Trophoblast cell (in vitro differentiated cells and primary cell): ENCODE data around the gene STAT2.
"Not testable (repeated sequence)": the region's sequence is repeated elsewhere in the genome, so short reads cannot be mapped to it uniquely, and the experiment has no call there.

Source experiments
- DNase-seq, 2 donors: peaks; one replicate each; pipeline ENCODE4 v3.0.0-alpha.2; 2016
- H2AFZ ChIP-seq: 2 replicates; pipeline ENCODE4 v1.6.1; 2013; ENCODE audit warnings: low read length, moderate library complexity, mild to moderate bottlenecking; ENCODE audit not compliant: insufficient read depth, poor library complexity
- H2AK5ac ChIP-seq: 2 replicates; pipeline ENCODE4 v1.6.1; 2013; ENCODE audit warnings: mild to moderate bottlenecking, low read length
- H2BK120ac ChIP-seq: 2 replicates; pipeline ENCODE4 v1.6.1; 2013; ENCODE audit warnings: low read length, mild to moderate bottlenecking, moderate library complexity; ENCODE audit not compliant: insufficient read depth, poor library complexity
- H2BK12ac ChIP-seq: 2 replicates; pipeline ENCODE4 v1.6.1; 2013; ENCODE audit warnings: mild to moderate bottlenecking, low read length, moderate library complexity
- H2BK5ac ChIP-seq: 2 replicates; pipeline ENCODE4 v1.6.1; 2013; ENCODE audit warnings: low read length, low read depth, moderate library complexity, mild to moderate bottlenecking; ENCODE audit not compliant: poor library complexity
- H3K14ac ChIP-seq: 2 replicates; pipeline ENCODE4 v1.6.1; 2013; ENCODE audit warnings: mild to moderate bottlenecking, low read length
- H3K18ac ChIP-seq: 2 replicates; pipeline ENCODE4 v1.6.1; 2013; ENCODE audit warnings: mild to moderate bottlenecking, low read length
- H3K23ac ChIP-seq: 2 replicates; pipeline ENCODE4 v1.6.1; 2013; ENCODE audit warnings: low read length
- H3K27ac ChIP-seq: 2 replicates; pipeline ENCODE4 v1.5.1; 2013; ENCODE audit warnings: low read depth, mild to moderate bottlenecking, inconsistent platforms, low read length, moderate library complexity
- H3K27me3 ChIP-seq: 2 replicates; pipeline ENCODE4 v1.6.1; 2013; ENCODE audit warnings: inconsistent platforms, mild to moderate bottlenecking, low read length, moderate library complexity; ENCODE audit not compliant: insufficient read depth
- H3K36me3 ChIP-seq, 2 experiments: 1 replicate in 1 of 2; 2 replicates in 1 of 2; pipeline ENCODE4 v1.6.1; 2013; ENCODE audit warnings: low read length in 2 of 2, mild to moderate bottlenecking in 2 of 2, moderate library complexity in 1 of 2; ENCODE audit not compliant: insufficient read depth in 2 of 2, control insufficient read depth in 1 of 2
- H3K4ac ChIP-seq: 2 replicates; pipeline ENCODE4 v1.6.1; 2013; ENCODE audit warnings: low read depth, mild to moderate bottlenecking, low read length, moderate library complexity
- H3K4me1 ChIP-seq, 2 experiments: 1 replicate in 1 of 2; 2 replicates in 1 of 2; pipeline ENCODE4 v1.6.1; 2013; ENCODE audit warnings: low read length in 2 of 2, mild to moderate bottlenecking in 2 of 2, moderate library complexity in 1 of 2; ENCODE audit not compliant: insufficient read depth in 2 of 2, control insufficient read depth in 1 of 2
- H3K4me2 ChIP-seq: 2 replicates; pipeline ENCODE4 v1.6.1; 2013; ENCODE audit warnings: inconsistent platforms, mild to moderate bottlenecking, low read length, moderate library complexity
- H3K4me3 ChIP-seq: 2 replicates; pipeline ENCODE4 v1.5.1; 2013; ENCODE audit warnings: mild to moderate bottlenecking, low read depth, low read length, inconsistent platforms
- H3K79me1 ChIP-seq: one replicate; pipeline ENCODE4 v1.6.1; 2013; ENCODE audit warnings: low read length
- H3K79me2 ChIP-seq: 2 replicates; pipeline ENCODE4 v1.6.1; 2013; ENCODE audit warnings: low read length, mild to moderate bottlenecking; ENCODE audit not compliant: control insufficient read depth, insufficient read depth, poor library complexity
- H3K9ac ChIP-seq: 2 replicates; pipeline ENCODE4 v1.6.1; 2013; ENCODE audit warnings: mild to moderate bottlenecking, low read length
- H3K9me3 ChIP-seq: 2 replicates; pipeline ENCODE4 v1.6.1; 2013; ENCODE audit warnings: low read depth, mild to moderate bottlenecking, control low read depth, inconsistent platforms, low read length; ENCODE audit not compliant: insufficient read depth
- H4K12ac ChIP-seq: 2 replicates; pipeline ENCODE4 v1.6.1; 2013; ENCODE audit warnings: low read depth, mild to moderate bottlenecking, low read length, moderate library complexity
- H4K8ac ChIP-seq: 2 replicates; pipeline ENCODE4 v1.6.1; 2013; ENCODE audit warnings: low read depth, mild to moderate bottlenecking, low read length, moderate library complexity
- H4K91ac ChIP-seq: one replicate; pipeline ENCODE4 v1.6.1; 2013; ENCODE audit warnings: low read depth, mild to moderate bottlenecking, low read length, moderate library complexity
- WGBS: extraction: QIAGEN DNeasy Blood & Tissue Kit; methylation state at CpG from one replicate; pipeline ENCODE4 v1.1.7; 2013; ENCODE audit warnings: missing lambda C conversion rate; ENCODE audit not compliant: insufficient read length, insufficient coverage; ENCODE audit errors: extremely low coverage; 5-methylcytosine and 5-hydroxymethylcytosine counted together

The STAT2 gene

GRCh38 chr12:56336361-56337167 is 23.3 kb downstream of the STAT2 start:
- no peak overlapping the region for H4K12ac ChIP-seq
- H3K14ac ChIP-seq: no peak overlapping the region
- H3K79me2 ChIP-seq: peaks cover 2% of the 10 kb centered on the region
- no peak overlapping the region for H2BK120ac ChIP-seq
- H2AFZ ChIP-seq: no peak overlapping the region
- H2BK12ac ChIP-seq: no peak overlapping the region
- H3K27ac ChIP-seq: no peak overlapping the region
- H3K4me2 ChIP-seq: no peak overlapping the region
- H3K27me3 ChIP-seq: no peaks in the 10 kb centered on the region
- no peak overlapping the region for H3K18ac ChIP-seq
- peaks cover 8% of the 10 kb centered on the region for H3K79me1 ChIP-seq
- no peak overlapping the region for H4K8ac ChIP-seq
- H3K4ac ChIP-seq: no peak overlapping the region
- no CpG with 5 or more reads among the region's 9 CpGs for WGBS
- no peaks in the 10 kb centered on the region for H3K36me3 ChIP-seq
- peaks cover 9 to 13% of the 10 kb centered on the region in 2 experiments for H3K4me1 ChIP-seq
- peak overlapping the region; percentile 78 for H3K23ac ChIP-seq
- H4K91ac ChIP-seq: no peak overlapping the region
- DNase-seq: peak in 1 of 2 donors; percentile 44
- no peaks in the 10 kb centered on the region for H3K9me3 ChIP-seq
- H2AK5ac ChIP-seq: no peak overlapping the region
- no peak overlapping the region for H3K4me3 ChIP-seq
- no peak overlapping the region for H2BK5ac ChIP-seq
- no peak overlapping the region for H3K9ac ChIP-seq

- peaks cover 9 to 10% of the 10 kb centered on the region in 2 experiments for H3K4me1 ChIP-seq
- H3K4me2 ChIP-seq, H3K4ac ChIP-seq, H4K8ac ChIP-seq, DNase-seq, H3K18ac ChIP-seq, H2BK12ac ChIP-seq, H2AK5ac ChIP-seq, H3K79me2 ChIP-seq, H3K14ac ChIP-seq, H3K23ac ChIP-seq, H3K27me3 ChIP-seq, H3K4me3 ChIP-seq, H4K91ac ChIP-seq, H3K79me1 ChIP-seq, H4K12ac ChIP-seq, H2BK5ac ChIP-seq, H3K9ac ChIP-seq, H3K9me3 ChIP-seq, H2BK120ac ChIP-seq, H3K27ac ChIP-seq, H3K36me3 ChIP-seq, H2AFZ ChIP-seq: not testable (repeated sequence)
- no CpG with 5 or more reads among the region's 8 CpGs for WGBS
These were observed 24.4 kb downstream of the STAT2 start for GRCh38 chr12:56335527-56335926.

- Histone ChIP-seq H3K36me3 (no peaks in the 10 kb centered on the region), H3K27me3 (no peaks in the 10 kb centered on the region), H4K8ac (peak overlapping the region; percentile 35), H3K14ac (peak overlapping the region; percentile 12), H2AFZ (no peak overlapping the region), H3K4me3 (peak overlapping the region; percentile 67), H3K27ac (peak overlapping the region; percentile 78), H2BK120ac (peak overlapping the region; percentile 29), H3K4me1 (peaks cover 8 to 9% of the 10 kb centered on the region in 2 experiments), H4K12ac (peak overlapping the region; percentile 40), H2BK5ac (no peak overlapping the region), H3K4me2 (peak overlapping the region; percentile 82), H2AK5ac (no peak overlapping the region), H3K23ac (no peak overlapping the region), H4K91ac (peak overlapping the region; percentile 7), H3K79me1 (peaks cover 8% of the 10 kb centered on the region), H3K9me3 (no peaks in the 10 kb centered on the region), H3K9ac (peak overlapping the region; percentile 90), H3K79me2 (peaks cover 2% of the 10 kb centered on the region), H3K18ac (no peak overlapping the region), H2BK12ac (no peak overlapping the region), H3K4ac (no peak overlapping the region)
- no CpG with 5 or more reads among the region's 6 CpGs for WGBS
- no peak for DNase-seq
These were observed 25.5 kb downstream of the STAT2 start for GRCh38 chr12:56334490-56334793.

GRCh38 chr12:56333679-56334489 is 26.0 kb downstream of the STAT2 start, which contains the start of gene PAN2:
TSS of gene PAN2 (minus strand) at chr12:56334000. CDS start at chr12:56333094, 906 bp downstream.
- peak within 1 kb of the TSS; percentile 95 for H3K27ac ChIP-seq
- H3K4me2 ChIP-seq: peak within 1 kb of the TSS; percentile 82
- H3K4me3 ChIP-seq: peak within 1 kb of the TSS; percentile 67
- H3K4ac ChIP-seq: peak within 1 kb of the TSS; percentile 53
- H2AFZ ChIP-seq: peak within 1 kb of the TSS; percentile 21
- peak within 1 kb of the TSS; percentile 5 for H2BK12ac ChIP-seq
- no peaks in the 10 kb centered on the region for H3K9me3 ChIP-seq
- peak within 1 kb of the TSS; percentile 23 for H2BK5ac ChIP-seq
- H3K27me3 ChIP-seq: no peaks in the 10 kb centered on the region
- peak within 1 kb of the TSS; percentile 94 for H4K8ac ChIP-seq
- H3K36me3 ChIP-seq: no peaks in the 10 kb centered on the region
- peaks cover 2% of the 10 kb centered on the region for H3K79me2 ChIP-seq
- H4K91ac ChIP-seq: peak within 1 kb of the TSS; percentile 93
- H4K12ac ChIP-seq: peak within 1 kb of the TSS; percentile 69
- WGBS: no CpG with 5 or more reads among the region's 45 CpGs
- H3K18ac ChIP-seq: peak within 1 kb of the TSS; percentile 77
- no peak within 1 kb of the TSS for H3K23ac ChIP-seq
- H2BK120ac ChIP-seq: peak within 1 kb of the TSS; percentile 48
- peak within 1 kb of the TSS; percentile 67 for H3K14ac ChIP-seq
- peak within 1 kb of the TSS; percentile 51 for H2AK5ac ChIP-seq
- DNase-seq: peak; percentile 92 to 93
- peaks cover 7 to 8% of the 10 kb centered on the region in 2 experiments for H3K4me1 ChIP-seq
- peaks cover 8% of the 10 kb centered on the region for H3K79me1 ChIP-seq
- H3K9ac ChIP-seq: peak within 1 kb of the TSS; percentile 90
